SK-N-MC (cell line): Measurements from ENCODE around the gene CYP4F22.

Experiments used
- DNase-seq: peaks from one replicate; pipeline ENCODE4 v3.0.0-alpha.2; 2011; ENCODE audit warnings: low read depth, low spot score
- H3K27ac ChIP-seq: fragments of 200-600 bp; sonication (generic); 2 replicates; pipeline ENCODE4 v1.5.1; 2016; ENCODE audit warnings: mixed run types
- H3K36me3 ChIP-seq: fragments of 200-600 bp; sonication (generic); 2 replicates; pipeline ENCODE4 v1.6.1; 2017; ENCODE audit warnings: antibody characterized with exemption, low read length, mixed read lengths; ENCODE audit not compliant: insufficient read depth
- H3K4me3 ChIP-seq: fragments of 200-600 bp; sonication (generic); 2 replicates; pipeline ENCODE4 v1.5.1; 2016
- H3K9ac ChIP-seq: fragments of 200-600 bp; sonication (generic); 2 replicates; pipeline ENCODE4 v1.8.0; 2017; ENCODE audit warnings: mixed run types, mixed read lengths; ENCODE audit not compliant: insufficient read length
- H3K9me3 ChIP-seq: fragments of 200-600 bp; sonication (generic); 2 replicates; pipeline ENCODE4 v1.6.1; 2017; ENCODE audit warnings: low read depth, mild to moderate bottlenecking, antibody characterized with exemption, low read length, moderate library complexity, mixed read lengths
- EZH2 ChIP-seq: fragments of 200-600 bp; sonication (generic); IDR thresholded peaks from one replicate; pipeline ENCODE4 v1.6.1; 2017; ENCODE audit warnings: antibody characterized with exemption
- FOXP2 ChIP-seq: optimal IDR thresholded peaks from 2 replicates; pipeline ENCODE3; 2011; ENCODE audit warnings: mild to moderate bottlenecking, moderate library complexity; ENCODE audit not compliant: insufficient read depth; ENCODE audit errors: extremely low read length, control extremely low read depth
- POLR2AphosphoS5 ChIP-seq: IDR thresholded peaks from 2 replicates; pipeline ENCODE4 v1.6.1; 2012; ENCODE audit warnings: mild to moderate bottlenecking, low read depth, low read length, borderline replicate concordance

CYP4F22 gene

DNA sequence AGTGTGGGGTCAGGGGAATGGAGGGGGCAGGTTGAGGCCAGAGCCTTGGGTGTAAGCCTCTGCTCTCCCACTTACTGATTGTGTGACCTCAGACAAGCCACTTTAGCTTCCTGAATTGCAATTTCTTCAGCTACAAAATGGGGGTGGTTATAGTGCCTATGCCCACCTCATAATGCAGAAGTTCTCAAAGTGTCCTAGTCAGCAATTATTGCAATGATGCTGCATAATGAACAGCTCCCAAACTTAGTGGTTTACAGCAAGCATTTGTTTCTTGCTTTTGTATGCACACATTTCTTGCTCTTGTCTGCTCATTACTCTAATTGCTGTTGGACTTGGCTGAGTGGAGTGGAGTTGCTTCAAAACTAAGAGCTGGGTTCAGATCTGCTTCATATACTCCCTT, 36.0 kb downstream of the CYP4F22 start:
- H3K27ac ChIP-seq, result no peak overlapping the region
- no peaks in the 10 kb centered on the region for H3K36me3 ChIP-seq
- no peaks in the 10 kb centered on the region for H3K9me3 ChIP-seq
- TF ChIP-seq POLR2AphosphoS5 (no peak), FOXP2 (no peak), EZH2 (no peak)
- no peak overlapping the region for H3K9ac ChIP-seq
- DNase-seq, result no peak
- H3K4me3 ChIP-seq, result no peak overlapping the region

DNA sequence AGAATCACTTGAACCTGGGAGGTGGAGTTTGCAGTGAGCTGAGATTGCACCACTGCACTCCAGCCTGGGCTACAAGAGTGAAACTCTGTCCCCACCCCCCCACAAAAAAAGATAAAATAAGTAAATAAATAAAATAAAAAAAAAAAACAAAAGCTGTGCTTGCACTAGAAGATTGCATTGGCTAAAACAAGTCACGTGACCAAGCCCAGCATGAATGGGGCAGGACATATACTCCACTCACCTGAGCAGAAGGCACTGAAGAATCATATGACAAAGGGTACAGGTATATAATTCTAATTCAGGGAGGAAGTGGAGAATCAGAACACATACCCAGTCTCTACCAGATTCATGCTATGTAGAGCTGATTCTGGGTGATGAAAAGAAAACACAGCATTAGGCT, 36.6 kb downstream of the CYP4F22 start:
- DNase-seq, result no peak
- TF ChIP-seq EZH2 (no peak), FOXP2 (no peak), POLR2AphosphoS5 (no peak)
- no peaks in the 10 kb centered on the region for H3K9me3 ChIP-seq

DNA sequence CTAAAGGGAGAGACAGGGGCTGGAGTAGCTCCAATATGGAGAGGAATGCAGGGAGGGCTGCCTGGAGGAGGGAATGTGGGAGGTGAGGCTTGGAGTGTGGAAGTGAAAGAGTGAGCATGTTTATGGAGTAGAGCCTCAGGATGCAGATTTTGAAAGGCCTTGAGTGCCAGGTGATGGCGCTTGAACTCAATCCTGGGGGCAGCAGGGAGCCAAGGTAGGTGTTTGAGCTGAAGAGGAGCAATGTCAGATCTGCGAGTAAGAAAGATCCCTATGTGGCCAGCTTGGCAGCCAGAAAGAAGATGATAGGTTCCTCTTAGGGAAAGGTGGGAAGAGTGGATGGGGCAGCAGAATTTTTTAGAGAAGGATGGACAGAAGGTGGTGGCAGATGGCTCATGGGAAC, 40.3 kb downstream of the CYP4F22 start:
- TF ChIP-seq POLR2AphosphoS5, result no peak
- TF ChIP-seq FOXP2, result no peak
- no peak for TF ChIP-seq EZH2
- Histone ChIP-seq H3K36me3 (no peaks in the 10 kb centered on the region), H3K9ac (no peak overlapping the region), H3K4me3 (no peak overlapping the region), H3K27ac (no peak overlapping the region), H3K9me3 (no peaks in the 10 kb centered on the region)
- DNase-seq, result no peak

More for the DNA sequence above, 36.6 kb downstream of the CYP4F22 start:
- no peaks in the 10 kb centered on the region for H3K36me3 ChIP-seq
- H3K4me3 ChIP-seq, result no peak overlapping the region
- no peak overlapping the region for H3K9ac ChIP-seq
- H3K27ac ChIP-seq, result no peak overlapping the region

DNA sequence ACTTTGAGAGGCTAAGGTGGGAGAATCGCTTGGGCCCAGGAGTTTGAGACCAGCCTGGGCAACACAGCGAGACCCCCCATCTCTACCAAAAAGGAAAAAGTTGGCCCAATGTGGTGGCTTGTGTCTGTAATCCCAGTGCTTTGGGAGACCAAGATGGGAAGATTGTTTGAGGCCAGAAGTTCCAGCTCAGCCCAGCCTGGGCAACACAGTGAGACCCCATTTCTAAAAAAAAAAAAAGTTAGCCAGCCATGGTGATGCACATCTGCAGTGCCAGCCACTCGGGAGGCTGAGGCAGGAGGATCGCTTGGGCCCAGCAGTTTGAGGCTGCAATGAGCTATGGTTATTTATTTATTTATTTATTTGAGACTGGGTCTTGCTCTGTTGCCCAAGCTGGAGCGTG, 41.3 kb downstream of the CYP4F22 start:
- TF ChIP-seq FOXP2 (no peak), EZH2 (no peak), POLR2AphosphoS5 (no peak)
- H3K4me3 ChIP-seq, result no peak overlapping the region
- H3K27ac ChIP-seq, result no peak overlapping the region
- no peaks in the 10 kb centered on the region for H3K9me3 ChIP-seq
- no peak for DNase-seq
- no peak overlapping the region for H3K9ac ChIP-seq
- no peaks in the 10 kb centered on the region for H3K36me3 ChIP-seq

DNA sequence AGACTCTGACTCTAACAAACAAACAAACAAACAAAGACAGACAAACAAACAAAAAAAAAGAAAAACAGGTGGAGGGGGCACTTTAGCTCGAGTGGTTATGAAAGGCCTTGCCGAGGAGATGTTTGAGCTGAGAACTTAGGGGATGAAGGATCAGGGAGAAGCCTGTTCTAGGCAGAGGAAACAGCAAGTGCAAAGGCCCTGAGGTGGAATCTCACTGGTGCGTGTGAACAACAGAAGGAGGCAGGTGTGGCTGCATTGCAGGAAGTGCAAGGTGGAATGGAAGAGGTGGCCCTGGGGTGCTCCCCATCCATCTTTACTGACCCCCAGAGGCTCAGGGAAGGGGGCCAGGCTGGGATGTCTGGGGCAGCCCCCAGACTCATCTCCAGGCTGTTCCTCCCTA, 41.9 kb downstream of the CYP4F22 start:
- no peak for TF ChIP-seq FOXP2
- no peak for TF ChIP-seq POLR2AphosphoS5
- no peak for TF ChIP-seq EZH2
- no peak for DNase-seq
- Histone ChIP-seq H3K9ac (no peak overlapping the region), H3K4me3 (no peak overlapping the region), H3K9me3 (no peaks in the 10 kb centered on the region), H3K36me3 (no peaks in the 10 kb centered on the region), H3K27ac (no peak overlapping the region)

DNA sequence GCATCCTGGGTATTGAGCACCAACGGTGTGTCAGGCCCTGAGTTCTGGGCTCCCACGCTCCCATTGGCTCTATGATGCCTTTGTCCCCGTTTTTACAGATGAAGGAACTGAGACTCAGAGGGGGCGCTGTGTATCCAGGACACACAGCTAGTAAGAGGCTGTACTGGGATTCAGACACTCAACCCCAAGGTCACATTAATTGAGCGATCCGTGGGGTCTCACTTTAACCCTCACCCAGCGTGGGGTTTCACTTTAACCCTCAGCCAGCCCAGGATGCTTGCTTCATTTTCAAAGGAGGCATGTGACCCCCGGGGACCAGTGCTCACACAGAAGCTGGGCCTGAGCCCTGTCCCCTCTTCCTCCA, 42.6 kb downstream of the CYP4F22 start:
- no peaks in the 10 kb centered on the region for H3K36me3 ChIP-seq
- no peak overlapping the region for H3K9ac ChIP-seq
- no peaks in the 10 kb centered on the region for H3K9me3 ChIP-seq
- H3K4me3 ChIP-seq, result no peak overlapping the region
- DNase-seq, result no peak
- TF ChIP-seq FOXP2 (no peak), EZH2 (no peak), POLR2AphosphoS5 (no peak)
- H3K27ac ChIP-seq, result no peak overlapping the region

DNA sequence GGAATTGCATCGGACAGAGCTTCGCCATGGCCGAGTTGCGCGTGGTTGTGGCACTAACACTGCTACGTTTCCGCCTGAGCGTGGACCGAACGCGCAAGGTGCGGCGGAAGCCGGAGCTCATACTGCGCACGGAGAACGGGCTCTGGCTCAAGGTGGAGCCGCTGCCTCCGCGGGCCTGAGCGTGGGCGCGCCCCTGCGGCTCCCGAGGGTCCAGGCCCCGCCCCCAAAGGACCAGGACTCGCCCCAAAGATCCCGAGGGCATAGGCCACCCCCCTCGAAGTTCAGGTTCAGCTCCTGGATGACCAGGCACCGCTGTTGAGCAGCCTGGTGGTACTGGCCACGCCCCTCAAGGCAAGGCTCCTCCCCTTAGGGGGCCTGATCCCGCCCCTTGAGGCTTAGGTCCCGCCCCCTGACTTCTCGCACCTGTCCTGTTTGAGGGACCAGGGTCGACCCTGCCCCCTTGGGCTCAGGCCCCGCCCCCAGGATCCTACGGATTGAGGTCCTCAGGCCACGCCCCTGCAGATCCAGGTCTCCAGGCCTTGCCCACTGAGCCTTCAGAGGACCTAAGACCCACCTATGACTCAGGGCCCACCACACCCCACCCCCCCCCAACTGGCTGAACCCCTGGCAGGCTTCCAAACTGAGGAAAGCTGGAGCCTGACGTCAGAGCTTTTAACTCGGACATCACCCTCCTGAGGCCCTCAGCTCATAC, 43.1 kb downstream of the CYP4F22 start:
- Histone ChIP-seq H3K9me3 (no peaks in the 10 kb centered on the region), H3K9ac (no peak overlapping the region), H3K4me3 (no peak overlapping the region), H3K27ac (no peak overlapping the region), H3K36me3 (no peaks in the 10 kb centered on the region)
- TF ChIP-seq FOXP2, result no peak
- no peak for TF ChIP-seq POLR2AphosphoS5
- no peak for TF ChIP-seq EZH2
- no peak for DNase-seq

DNA sequence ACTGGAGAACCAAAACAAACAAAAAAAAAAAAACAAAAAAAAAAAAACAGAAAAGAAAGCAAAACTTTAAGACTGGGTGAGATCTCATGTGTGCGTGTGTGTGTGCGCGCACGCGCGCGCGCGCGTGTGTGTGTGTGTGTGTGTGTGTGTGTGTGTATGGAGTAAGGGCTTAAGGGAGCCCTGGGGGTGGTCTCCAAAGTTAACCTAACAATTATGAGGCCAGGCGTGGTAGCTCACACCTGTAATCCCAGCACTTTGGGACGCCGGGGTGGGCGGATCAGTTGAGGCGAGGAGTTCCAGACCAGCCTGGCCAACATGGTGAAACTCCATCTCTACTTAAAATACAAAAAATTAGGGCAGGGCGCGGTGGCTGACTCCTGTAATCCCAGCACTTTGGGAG, 46.7 kb downstream of the CYP4F22 start:
- H3K9ac ChIP-seq, result no peak overlapping the region
- H3K4me3 ChIP-seq, result no peak overlapping the region
- H3K9me3 ChIP-seq, result no peaks in the 10 kb centered on the region
- no peak overlapping the region for H3K27ac ChIP-seq
- no peaks in the 10 kb centered on the region for H3K36me3 ChIP-seq
- no peak for DNase-seq
- TF ChIP-seq FOXP2 (no peak), EZH2 (no peak), POLR2AphosphoS5 (no peak)
